HepG2 (cell line): ENCODE measurements around the gene BRCA1. TPM values are rescaled to one million over a fixed set of nuclear protein-coding genes. Genes with fewer than 3 reads are reported as not detected.

ENCODE experiments used
- AGO2 ChIP-seq: fragments of 200-400 bp; formaldehyde crosslinking; optimal IDR thresholded peaks from 2 replicates; pipeline ENCODE3; 2017; ENCODE audit warnings: mild to moderate bottlenecking, low read depth, low read length, moderate library complexity
- DRAP1 ChIP-seq: IDR thresholded peaks from 2 replicates; pipeline ENCODE4 v1.6.1; 2016; ENCODE audit warnings: missing genetic modification reagents, missing compliant biosample characterization
- EED ChIP-seq: sonication (generic); formaldehyde crosslinking; IDR thresholded peaks from 2 replicates; pipeline ENCODE4 v1.5.0; 2020; ENCODE audit warnings: mild to moderate bottlenecking, missing genetic modification reagents
- GLI4 ChIP-seq: sonication (generic); formaldehyde crosslinking; IDR thresholded peaks from 2 replicates; pipeline ENCODE4 v1.5.1; 2020; ENCODE audit warnings: missing genetic modification reagents, mild to moderate bottlenecking, moderate library complexity, borderline replicate concordance
- HCFC1 ChIP-seq: fragments of 150-350 bp; IDR thresholded peaks from 2 replicates; pipeline ENCODE4 v1.6.1; 2014; ENCODE audit warnings: low read depth, low read length
- MAX ChIP-seq: IDR thresholded peaks from 2 replicates; pipeline ENCODE4 v1.6.1; 2012; ENCODE audit warnings: inconsistent platforms
- NR2F2 ChIP-seq: IDR thresholded peaks from 2 replicates; pipeline ENCODE4 v1.6.1; 2012; ENCODE audit warnings: low read depth, inconsistent platforms, borderline replicate concordance
- PCBP1 ChIP-seq: fragments of 200-400 bp; formaldehyde crosslinking; IDR thresholded peaks from 2 replicates; pipeline ENCODE4 v1.6.1; 2017; ENCODE audit warnings: mild to moderate bottlenecking, low read depth, low read length, borderline replicate concordance
- RELA ChIP-seq: sonication (generic); formaldehyde crosslinking; IDR thresholded peaks from 2 replicates; pipeline ENCODE4 v1.4.0; 2020; ENCODE audit warnings: missing genetic modification reagents
- SALL1 ChIP-seq: sonication (generic); formaldehyde crosslinking; IDR thresholded peaks from 2 replicates; pipeline ENCODE4 v1.8.0; 2022; ENCODE audit warnings: mild to moderate bottlenecking, missing genetic modification reagents
- SIN3A ChIP-seq: IDR thresholded peaks from 2 replicates; pipeline ENCODE4 v1.6.1; 2011; ENCODE audit warnings: low read depth, mild to moderate bottlenecking, control low read depth, low read length, borderline replicate concordance
- SKI ChIP-seq: fragments of 450-650 bp; IDR thresholded peaks from one replicate; pipeline ENCODE4 v1.6.1; 2018; ENCODE audit warnings: mild to moderate bottlenecking; ENCODE audit not compliant: partially characterized antibody
- WIZ ChIP-seq: sonication (generic); formaldehyde crosslinking; IDR thresholded peaks from 2 replicates; pipeline ENCODE4 v1.5.1; 2020; ENCODE audit warnings: mild to moderate bottlenecking, missing genetic modification reagents
- ZBTB21 ChIP-seq: sonication (generic); formaldehyde crosslinking; IDR thresholded peaks from 2 replicates; pipeline ENCODE4 v1.4.0; 2020; ENCODE audit warnings: missing genetic modification reagents
- ZBTB25 ChIP-seq: IDR thresholded peaks from 2 replicates; pipeline ENCODE4 v1.6.1; 2018; ENCODE audit warnings: missing genetic modification reagents
- ZBTB8A ChIP-seq: sonication (generic); formaldehyde crosslinking; IDR thresholded peaks from 2 replicates; pipeline ENCODE4 v1.4.0; 2020; ENCODE audit warnings: mild to moderate bottlenecking, low read depth, missing genetic modification reagents, borderline replicate concordance
- ZNF20 ChIP-seq: sonication (generic); formaldehyde crosslinking; IDR thresholded peaks from 2 replicates; pipeline ENCODE4 v1.4.0; 2020; ENCODE audit warnings: mild to moderate bottlenecking, moderate library complexity, missing genetic modification reagents
- ZNF274 ChIP-seq: sonication (generic); formaldehyde crosslinking; IDR thresholded peaks from 2 replicates; pipeline ENCODE4 v1.5.1; 2020; ENCODE audit warnings: mild to moderate bottlenecking, missing genetic modification reagents
- ZNF282 ChIP-seq: fragments of 450-650 bp; IDR thresholded peaks from 2 replicates; pipeline ENCODE4 v1.6.1; 2018; ENCODE audit not compliant: partially characterized antibody
- ZNF296 ChIP-seq: sonication (generic); formaldehyde crosslinking; conservative IDR thresholded peaks from 2 replicates; pipeline ENCODE4 v1.5.0; 2020; ENCODE audit warnings: mild to moderate bottlenecking, missing genetic modification reagents
- ZNF383 ChIP-seq: sonication (generic); formaldehyde crosslinking; IDR thresholded peaks from 2 replicates; pipeline ENCODE4 v1.4.0; 2020; ENCODE audit warnings: missing genetic modification reagents, mild to moderate bottlenecking, borderline replicate concordance
- ZNF652 ChIP-seq: IDR thresholded peaks from 2 replicates; pipeline ENCODE4 v1.6.1; 2016; ENCODE audit warnings: low read depth, borderline replicate concordance
- ZNF766 ChIP-seq: sonication (generic); formaldehyde crosslinking; IDR thresholded peaks from 2 replicates; pipeline ENCODE4 v1.5.0; 2020; ENCODE audit warnings: missing genetic modification reagents, borderline replicate concordance
- ZSCAN20 ChIP-seq: sonication (generic); formaldehyde crosslinking; IDR thresholded peaks from 2 replicates; pipeline ENCODE4 v1.4.0; 2020; ENCODE audit warnings: missing genetic modification reagents, mild to moderate bottlenecking, borderline replicate concordance
- polyA plus RNA-seq, 8 experiments: library from polyadenylated mRNA; depleted of rRNA in 3 of 8; stranded (reverse) in 7 of 8; unstranded in 1 of 8; fragments of >200 nt; fragmentation: Illumina TruSeq in 4 of 8; extraction: Trizol in 4 of 8; gene quantifications; 2 replicates each; pipeline versions ENCODE4 v1.2.1 to v1.2.3, GENCODE V29; 2011 to 2016; ENCODE audit warnings: low read depth in 4 of 8, missing spikeins in 1 of 8, mixed read lengths in 1 of 8; ENCODE audit not compliant: insufficient read depth in 1 of 8
- total RNA-seq, 5 experiments: library from RNA; depleted of rRNA; stranded (reverse); fragments of >200 nt; fragmentation: Illumina TruSeq; extraction: Trizol; gene quantifications; 2 replicates each; pipeline ENCODE4 v1.2.3, GENCODE V29; 2016; ENCODE audit warnings: low read depth in 1 of 5
- TF ChIP-seq, protein P1 (sequence below): sonication (generic); formaldehyde crosslinking; IDR thresholded peaks from 2 replicates; pipeline ENCODE4 v1.9.0; 2021; ENCODE audit warnings: missing genetic modification reagents, borderline replicate concordance
- TF ChIP-seq, protein P2 (sequence below): IDR thresholded peaks from 2 replicates; pipeline ENCODE4 v1.6.1; 2016; ENCODE audit warnings: mild to moderate bottlenecking
- TF ChIP-seq, protein P3 (sequence below): sonication (generic); formaldehyde crosslinking; IDR thresholded peaks from 2 replicates; pipeline ENCODE4 v1.4.0; 2020; ENCODE audit warnings: missing genetic modification reagents

The BRCA1 gene
- total and polyA plus RNA-seq, 2 of the 13 experiments (the other 11 are each of a cell fraction or from before 2014, with no cell fraction given): 13.3 to 37.5 TPM

GRCh38 chr17:43068570-43069367 is 56.4 kb downstream of the BRCA1 start (continued):
- TF ChIP-seq GLI4 (CRISPR knock-in tag) (no peak), SALL1 (peak; percentile 99), HCFC1 (no peak), ZNF282 (no peak), ZNF766 (CRISPR knock-in tag) (no peak), NR2F2 (peak; percentile 99), ZNF274 (CRISPR knock-in tag) (no peak), ZBTB21 (no peak), ZNF20 (CRISPR knock-in tag) (peak; percentile 70; the same call in 1 of the 2 replicates), RELA (no peak), ZNF652 (CRISPR knock-in tag) (peak; percentile 69; the same call in 1 of the 2 replicates), ZBTB25 (CRISPR knock-in tag) (peak; percentile 97), ZNF296 (CRISPR knock-in tag) (no peak), WIZ (CRISPR knock-in tag) (peak; percentile 74), SKI (peak; percentile 83), MAX (peak; percentile 81), SIN3A (no peak), ZSCAN20 (CRISPR knock-in tag) (no peak), ZNF383 (CRISPR knock-in tag) (no peak), DRAP1 (CRISPR knock-in tag) (peak; percentile 61; the same call in 1 of the 2 replicates), EED (no peak), AGO2 (no peak), ZBTB8A (CRISPR knock-in tag) (no peak), PCBP1 (no peak)
- TF ChIP-seq, protein P1, sequence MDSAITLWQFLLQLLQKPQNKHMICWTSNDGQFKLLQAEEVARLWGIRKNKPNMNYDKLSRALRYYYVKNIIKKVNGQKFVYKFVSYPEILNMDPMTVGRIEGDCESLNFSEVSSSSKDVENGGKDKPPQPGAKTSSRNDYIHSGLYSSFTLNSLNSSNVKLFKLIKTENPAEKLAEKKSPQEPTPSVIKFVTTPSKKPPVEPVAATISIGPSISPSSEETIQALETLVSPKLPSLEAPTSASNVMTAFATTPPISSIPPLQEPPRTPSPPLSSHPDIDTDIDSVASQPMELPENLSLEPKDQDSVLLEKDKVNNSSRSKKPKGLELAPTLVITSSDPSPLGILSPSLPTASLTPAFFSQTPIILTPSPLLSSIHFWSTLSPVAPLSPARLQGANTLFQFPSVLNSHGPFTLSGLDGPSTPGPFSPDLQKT (CRISPR knock-in tag): no peak
- TF ChIP-seq, protein P2, sequence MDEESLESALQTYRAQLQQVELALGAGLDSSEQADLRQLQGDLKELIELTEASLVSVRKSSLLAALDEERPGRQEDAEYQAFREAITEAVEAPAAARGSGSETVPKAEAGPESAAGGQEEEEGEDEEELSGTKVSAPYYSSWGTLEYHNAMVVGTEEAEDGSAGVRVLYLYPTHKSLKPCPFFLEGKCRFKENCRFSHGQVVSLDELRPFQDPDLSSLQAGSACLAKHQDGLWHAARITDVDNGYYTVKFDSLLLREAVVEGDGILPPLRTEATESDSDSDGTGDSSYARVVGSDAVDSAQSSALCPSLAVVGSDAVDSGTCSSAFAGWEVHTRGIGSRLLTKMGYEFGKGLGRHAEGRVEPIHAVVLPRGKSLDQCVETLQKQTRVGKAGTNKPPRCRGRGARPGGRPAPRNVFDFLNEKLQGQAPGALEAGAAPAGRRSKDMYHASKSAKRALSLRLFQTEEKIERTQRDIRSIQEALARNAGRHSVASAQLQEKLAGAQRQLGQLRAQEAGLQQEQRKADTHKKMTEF: peak; percentile 93
- TF ChIP-seq, protein P3, sequence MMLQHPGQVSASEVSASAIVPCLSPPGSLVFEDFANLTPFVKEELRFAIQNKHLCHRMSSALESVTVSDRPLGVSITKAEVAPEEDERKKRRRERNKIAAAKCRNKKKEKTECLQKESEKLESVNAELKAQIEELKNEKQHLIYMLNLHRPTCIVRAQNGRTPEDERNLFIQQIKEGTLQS (CRISPR knock-in tag): peak; percentile 67
